IPS-NIHi7 (cell line): ENCODE measurements around the gene IQCN.

Source experiments
- DNase-seq: peaks from one replicate; pipeline ENCODE4 v3.0.0; 2012; ENCODE audit warnings: mixed read lengths; ENCODE audit errors: extremely low spot score

The IQCN gene

GRCh38 chr19:18266771-18267686 is 7.2 kb downstream of the IQCN start:
- no peak for DNase-seq

DNA sequence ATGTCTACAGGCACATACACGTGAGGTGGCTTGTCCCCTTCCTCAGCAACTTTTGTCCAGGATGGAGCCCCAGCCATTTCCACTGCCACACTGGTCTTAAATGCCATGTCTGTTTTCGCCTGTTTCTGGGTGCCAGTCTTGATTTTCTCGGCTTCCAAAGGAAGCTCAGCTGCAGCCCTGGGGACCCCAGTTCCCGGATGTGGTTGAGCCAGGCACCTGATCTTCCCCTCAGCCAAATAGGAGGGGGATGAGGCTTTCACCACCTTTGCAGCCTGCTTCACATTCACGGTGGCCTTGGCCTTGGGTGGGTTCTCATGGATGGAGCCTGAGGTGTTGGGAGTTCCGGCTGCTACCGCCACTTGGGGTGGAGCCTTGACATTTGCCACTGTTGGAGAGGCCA is 8.7 kb downstream of the IQCN start:
- no peak for DNase-seq

DNA sequence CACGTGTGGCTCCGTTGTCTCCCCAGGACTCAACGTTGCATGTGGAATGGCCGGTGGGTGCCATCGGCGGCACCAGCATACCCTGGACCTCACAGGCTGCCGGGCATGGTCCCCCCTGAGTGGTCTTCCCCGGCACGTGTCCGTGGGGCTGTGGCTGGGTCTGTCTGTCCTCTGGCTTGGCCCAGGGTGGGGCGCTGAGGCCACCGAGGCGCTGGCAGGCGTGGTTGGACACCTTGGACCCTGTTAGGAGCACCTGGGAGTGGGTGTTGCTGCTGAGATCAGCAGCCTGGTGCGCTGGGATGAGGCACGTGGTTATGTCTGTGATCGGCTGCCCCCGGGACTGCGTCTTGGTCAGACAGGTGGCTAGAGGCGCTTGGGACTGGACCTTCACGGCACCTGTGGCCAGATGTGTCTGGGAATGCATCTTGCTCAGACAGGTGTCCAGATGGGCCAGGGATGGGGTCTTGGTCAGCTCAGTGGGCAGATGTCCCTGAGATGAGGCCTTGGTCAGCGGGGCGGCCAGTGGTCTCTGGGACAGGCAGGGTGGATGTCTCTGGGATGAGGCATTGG is 9.2 kb downstream of the IQCN start:
- no peak for DNase-seq

GRCh38 chr19:18264137-18264854 is 10.0 kb downstream of the IQCN start:
- DNase-seq = no peak

GRCh38 chr19:18263324-18264136 is 10.7 kb downstream of the IQCN start:
- DNase-seq = no peak

DNA sequence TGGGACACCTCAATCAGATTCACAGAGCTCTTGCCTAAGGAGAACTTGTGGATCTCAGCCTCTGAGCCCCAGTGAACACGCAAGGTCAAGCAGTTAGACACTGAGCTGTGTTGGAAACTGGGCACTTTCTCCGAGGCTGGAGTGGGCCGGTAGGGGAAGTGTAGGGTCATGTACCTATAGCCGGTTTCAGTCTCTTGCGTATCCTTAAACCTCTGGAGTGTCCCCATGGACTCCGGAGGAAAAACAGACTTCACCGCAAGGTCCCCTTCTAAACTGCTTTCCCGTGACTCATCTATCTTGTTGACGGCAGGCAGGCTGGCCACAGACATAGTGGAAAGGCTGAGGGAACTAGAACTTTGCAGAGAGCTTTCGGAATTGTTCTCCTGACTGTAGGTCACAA is 11.3 kb downstream of the IQCN start:
- no peak for DNase-seq

DNA sequence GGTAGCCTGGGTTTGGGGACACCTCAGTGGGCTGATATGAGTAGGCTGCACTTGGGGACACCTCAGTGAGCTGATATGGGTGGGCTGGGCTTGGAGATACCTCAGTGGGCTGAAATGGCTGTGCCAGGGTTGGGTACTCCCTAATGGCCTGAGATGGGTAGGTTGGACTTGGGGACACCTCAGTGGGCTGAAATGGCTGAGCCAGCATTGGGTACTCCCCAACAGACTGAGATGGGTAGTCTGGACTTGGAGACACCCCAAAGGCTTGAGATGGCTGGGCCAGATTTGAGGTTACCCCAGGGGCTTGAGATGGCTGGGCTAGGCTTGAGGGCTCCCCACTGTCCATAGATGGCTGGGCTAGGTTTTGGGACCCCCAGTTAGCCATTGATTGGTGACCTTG is 12.1 kb downstream of the IQCN start:
- DNase-seq = no peak

DNA sequence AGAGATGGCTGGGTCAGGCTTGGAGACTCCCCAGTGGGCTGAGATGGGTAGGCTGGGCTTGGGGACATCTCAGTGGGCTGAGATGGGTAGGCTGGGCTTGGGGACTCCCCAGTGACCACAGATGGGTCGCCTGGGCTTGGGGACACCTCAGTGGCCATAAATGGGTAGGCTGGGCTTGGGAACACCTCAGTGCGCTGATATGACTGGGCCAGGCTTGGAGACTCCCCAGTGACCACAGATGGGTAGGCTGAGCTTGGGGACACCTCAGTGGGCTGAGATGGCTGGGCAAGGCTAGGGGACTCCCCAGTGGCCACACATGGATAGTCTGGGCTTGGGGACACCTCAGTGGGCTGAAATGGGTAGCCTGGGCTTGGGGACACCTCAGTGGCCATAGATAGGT is 12.8 kb downstream of the IQCN start:
- no peak for DNase-seq

DNA sequence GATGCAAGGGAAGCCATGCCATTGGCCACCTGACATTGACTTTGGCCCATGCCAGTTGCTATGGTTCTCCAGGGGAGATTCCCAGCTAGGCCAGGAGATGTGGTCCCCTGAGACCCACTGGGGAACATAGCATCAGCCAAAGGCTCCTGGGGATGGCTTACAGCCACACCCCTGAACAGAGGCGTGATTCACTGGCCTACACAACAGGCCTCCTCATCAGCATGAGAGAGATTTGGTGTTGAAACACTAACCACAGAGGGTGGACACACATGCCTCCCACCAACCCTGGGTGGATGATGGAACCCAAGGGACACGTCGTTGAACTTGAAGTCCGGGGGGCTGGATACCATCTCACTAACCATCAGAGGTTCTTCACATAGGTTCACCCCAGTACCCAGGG is 14.4 kb downstream of the IQCN start:
- DNase-seq = no peak

DNA sequence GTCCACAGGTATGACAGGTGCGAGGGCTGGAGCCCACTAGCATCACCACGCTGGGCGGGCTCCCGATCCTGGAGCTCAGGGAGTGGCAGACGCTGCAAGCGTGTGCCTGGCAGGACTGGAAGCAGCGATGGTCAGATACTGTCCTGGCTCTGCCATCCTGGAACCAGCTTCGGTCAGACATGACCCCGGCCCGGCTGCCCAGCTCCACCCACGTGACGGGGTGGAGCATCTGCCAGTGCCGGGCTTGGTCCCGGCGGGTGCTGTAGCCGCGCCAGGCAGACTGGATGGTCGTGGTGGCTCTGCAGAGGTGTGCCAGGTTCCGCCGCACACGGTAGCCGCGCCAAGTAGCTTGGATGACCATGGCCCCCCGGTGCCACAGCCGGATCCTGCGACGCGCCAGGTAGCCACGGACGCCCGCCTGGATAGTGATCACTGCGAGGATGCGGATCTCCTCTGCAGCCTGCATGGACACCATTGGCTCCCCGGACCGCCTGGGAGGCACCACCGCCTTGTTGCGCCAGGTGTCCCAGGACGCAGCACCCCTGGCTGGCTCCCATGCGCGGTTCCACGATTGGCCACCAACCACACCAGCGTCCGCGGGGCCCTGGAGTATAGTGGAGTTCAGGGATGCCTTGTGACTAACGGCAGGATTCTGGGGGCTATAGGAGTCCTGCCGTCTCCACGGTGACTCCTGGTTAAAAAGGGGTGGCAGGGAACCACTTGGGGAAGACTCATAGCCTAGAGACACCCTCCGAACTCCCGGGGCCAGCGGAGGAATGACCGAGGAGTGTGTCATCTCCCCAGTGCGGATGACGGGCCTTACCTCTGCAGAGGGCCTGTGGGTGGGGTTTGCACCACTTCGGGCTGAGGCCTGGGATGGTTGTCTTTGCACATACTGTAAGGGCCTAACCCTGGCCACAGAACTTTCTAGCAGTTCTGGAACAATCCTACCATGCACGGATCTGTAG is 16.5 kb downstream of the IQCN start:
- DNase-seq = no peak

GRCh38 chr19:18254546-18255503 is 19.4 kb downstream of the IQCN start:
- peak; percentile 55 for DNase-seq

DNA sequence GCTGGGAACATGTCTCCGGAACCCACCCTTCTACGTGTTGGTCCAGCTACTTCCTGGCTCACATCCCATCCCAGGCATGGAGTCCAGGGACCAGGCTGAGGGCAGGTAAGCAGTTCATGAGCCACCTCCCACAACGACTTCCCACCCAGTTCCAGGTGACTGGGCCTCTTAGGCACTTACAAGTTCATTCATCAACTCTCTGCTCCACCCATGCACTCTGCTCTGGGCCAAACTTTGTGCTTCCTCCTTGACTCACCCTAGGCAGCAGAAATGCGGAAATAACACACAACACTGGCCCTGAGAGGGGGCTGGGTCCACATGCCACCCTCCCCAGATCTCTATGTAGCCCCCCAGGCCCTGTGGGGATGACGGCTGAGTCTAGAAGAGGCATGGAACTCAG is 20.5 kb downstream of the IQCN start:
- DNase-seq = no peak

DNA sequence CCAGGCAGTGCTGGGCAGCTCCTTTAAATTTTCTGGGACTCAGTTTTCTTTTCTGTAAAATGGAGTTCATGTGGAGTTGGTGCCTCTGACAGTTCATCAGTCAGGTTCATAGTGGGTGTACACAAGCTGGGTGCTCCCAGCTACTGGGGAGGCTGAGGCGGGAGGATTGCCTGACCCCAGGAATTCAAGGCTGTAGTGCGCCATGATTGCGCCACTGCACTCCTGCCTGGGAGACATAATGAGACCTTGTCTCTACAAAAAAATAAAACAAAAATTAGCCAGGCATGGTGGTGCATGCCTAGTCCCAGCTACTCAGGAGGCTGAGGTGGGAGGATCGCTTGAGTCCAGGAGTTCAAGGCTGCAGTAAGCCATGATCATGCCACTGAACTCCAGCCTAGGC is 21.1 kb downstream of the IQCN start:
- no peak for DNase-seq

GRCh38 chr19:18252370-18252717 is 21.9 kb downstream of the IQCN start:
- DNase-seq = no peak

DNA sequence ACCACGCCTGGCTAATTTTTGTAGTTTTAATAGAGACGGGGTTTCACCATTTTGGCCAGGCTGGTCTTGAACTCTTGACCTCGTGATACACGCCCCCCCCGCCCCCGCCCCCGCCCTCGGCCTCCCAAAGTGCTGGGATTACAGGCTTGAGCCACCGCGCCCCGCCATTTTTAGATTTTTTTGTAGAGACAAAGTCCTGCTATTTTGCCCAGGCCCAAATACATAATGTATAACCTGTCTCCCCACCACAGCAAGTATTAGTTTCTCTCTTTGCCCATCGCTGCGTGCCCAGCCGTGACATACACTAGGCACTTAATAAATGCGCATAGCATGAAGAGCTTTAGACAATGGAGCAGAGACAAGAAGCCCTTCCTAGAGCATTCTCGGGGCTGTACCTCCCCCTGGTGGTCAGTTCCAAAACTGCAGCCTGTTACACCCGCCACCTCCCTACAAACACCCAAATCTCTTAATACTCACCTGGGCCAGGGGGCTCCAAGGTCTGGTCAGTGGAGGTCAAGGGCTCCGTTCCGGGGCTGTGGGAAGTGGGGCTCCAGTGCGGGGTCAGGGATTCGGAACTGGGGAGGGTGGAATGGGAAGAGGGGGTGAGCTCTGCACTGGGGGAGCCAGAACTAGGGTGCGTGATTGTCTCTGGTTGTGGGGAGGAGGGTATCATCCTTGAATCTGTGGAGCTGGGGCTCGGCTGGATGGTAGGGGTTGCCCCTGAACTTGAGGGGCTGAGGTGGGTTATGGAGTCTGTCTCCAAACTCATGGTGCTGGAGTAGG is 22.5 kb downstream of the IQCN start:
- peak; percentile 89 for DNase-seq

DNA sequence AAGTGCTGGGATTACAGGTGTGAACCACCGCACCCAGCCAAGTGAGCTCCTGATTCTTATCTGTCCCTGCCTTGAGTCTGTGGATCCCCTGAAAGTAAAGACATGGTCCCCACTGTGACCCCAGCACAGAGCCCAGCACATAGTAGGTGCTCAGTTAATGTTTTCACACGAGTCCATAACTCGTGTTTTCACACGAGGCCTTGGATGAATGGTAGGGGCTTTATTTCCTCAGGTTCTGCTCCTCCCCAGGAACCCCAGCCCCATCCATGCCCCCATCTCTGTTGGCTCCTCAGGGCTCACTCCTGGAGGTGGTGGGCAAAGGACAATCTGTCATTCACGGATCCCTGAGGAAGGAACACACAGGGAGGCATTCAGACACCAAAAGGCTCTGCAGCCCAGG is 24.4 kb downstream of the IQCN start:
- DNase-seq = no peak

DNA sequence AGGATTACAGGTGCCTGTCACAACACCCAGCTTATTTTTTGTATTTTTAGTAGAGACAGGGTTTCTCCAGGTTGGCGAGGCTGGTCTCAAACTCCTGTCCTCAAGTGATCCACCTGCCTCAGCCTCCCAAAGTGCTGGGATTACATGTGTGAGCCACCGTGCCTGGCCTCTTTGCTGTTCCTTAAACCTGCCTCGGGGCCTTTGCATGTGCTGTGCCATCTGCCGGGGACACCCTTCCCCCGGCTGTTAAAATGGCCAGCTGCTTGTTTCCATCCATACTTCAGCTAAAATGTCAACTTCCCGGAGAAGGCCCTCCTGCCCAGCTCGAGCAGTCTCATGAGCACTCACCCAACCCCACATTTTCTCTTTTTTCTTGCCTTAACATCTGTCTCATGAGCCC is 29.0 kb downstream of the IQCN start:
- DNase-seq = no peak

DNA sequence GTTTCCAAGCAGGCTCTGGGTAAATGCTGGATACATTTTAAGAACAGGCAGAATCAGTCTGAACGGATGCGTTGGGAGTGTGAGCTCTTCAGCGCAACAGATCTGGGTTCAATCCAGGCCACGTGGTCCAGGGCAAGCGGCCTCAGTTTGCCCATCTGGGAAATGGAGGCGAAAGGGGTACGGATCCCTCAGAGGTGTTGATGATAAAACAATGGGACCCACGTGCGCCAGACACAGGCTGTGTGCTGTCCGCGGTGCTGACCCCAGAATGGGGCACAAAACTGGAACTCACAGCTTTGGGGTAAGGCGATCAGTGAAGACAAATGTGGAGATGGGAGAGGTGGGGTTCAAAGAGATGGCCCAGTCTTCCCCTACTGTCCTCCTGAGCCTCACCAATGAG is 34.9 kb downstream of the IQCN start:
- no peak for DNase-seq

- no peak for DNase-seq
These were observed 40.1 kb downstream of the IQCN start for GRCh38 chr19:18234194-18234593.
